ENCODE results near the gene CWH43. TPM values are rescaled to one million over a fixed set of nuclear protein-coding genes. Genes with fewer than 3 reads are reported as not detected.
"Not testable (repeated sequence)": the region's sequence is repeated elsewhere in the genome, so short reads cannot be mapped to it uniquely, and the experiment has no call there.

CWH43 gene
- total RNA-seq, 1 donor from 2014 or later = not detected

GRCh38 chr4:49103436-49104136 is 117.5 kb downstream of the CWH43 start:
- Mint-ChIP-seq H3K36me3 (peaks cover 61% of the 10 kb centered on the region), H3K9me3 (peaks cover 53% of the 10 kb centered on the region)
- H3K27ac Mint-ChIP-seq; H3K4me1 Mint-ChIP-seq (ENCODE audit: unreplicated experiment); H3K4me3 Mint-ChIP-seq; H3K27me3 Mint-ChIP-seq: not testable (repeated sequence)
- peak; percentile 80 for DNase-seq (ENCODE audit: extremely low spot score, unreplicated experiment)

GRCh38 chr4:49104231-49104930 is 118.3 kb downstream of the CWH43 start:
- peaks cover 48% of the 10 kb centered on the region for H3K9me3 Mint-ChIP-seq
- not testable (repeated sequence) for DNase-seq (ENCODE audit: extremely low spot score, unreplicated experiment); H3K4me3 Mint-ChIP-seq; H3K27ac Mint-ChIP-seq; H3K27me3 Mint-ChIP-seq; H3K4me1 Mint-ChIP-seq (ENCODE audit: unreplicated experiment)
- peaks cover 54% of the 10 kb centered on the region for H3K36me3 Mint-ChIP-seq

- DNase-seq (ENCODE audit: extremely low spot score, unreplicated experiment) = peak; percentile 78
- not testable (repeated sequence) for H3K27me3 Mint-ChIP-seq; H3K27ac Mint-ChIP-seq; H3K4me3 Mint-ChIP-seq; H3K4me1 Mint-ChIP-seq (ENCODE audit: unreplicated experiment)
- H3K9me3 Mint-ChIP-seq = peaks cover 45% of the 10 kb centered on the region
- peaks cover 52% of the 10 kb centered on the region for H3K36me3 Mint-ChIP-seq
Observed at GRCh38 chr4:49105248-49105904, 119.3 kb downstream of the CWH43 start.

GRCh38 chr4:49107262-49107661 is 121.2 kb downstream of the CWH43 start:
- DNase-seq (ENCODE audit: extremely low spot score, unreplicated experiment); H3K4me1 Mint-ChIP-seq (ENCODE audit: unreplicated experiment); H3K27me3 Mint-ChIP-seq; H3K27ac Mint-ChIP-seq; H3K4me3 Mint-ChIP-seq: not testable (repeated sequence)
- Mint-ChIP-seq H3K9me3 (peaks cover 48% of the 10 kb centered on the region), H3K36me3 (peaks cover 55% of the 10 kb centered on the region)

GRCh38 chr4:49108183-49108978 is 122.3 kb downstream of the CWH43 start:
- not testable (repeated sequence) for H3K4me3 Mint-ChIP-seq; DNase-seq (ENCODE audit: extremely low spot score, unreplicated experiment); H3K27ac Mint-ChIP-seq; H3K27me3 Mint-ChIP-seq; H3K4me1 Mint-ChIP-seq (ENCODE audit: unreplicated experiment)
- peaks cover 41% of the 10 kb centered on the region for H3K9me3 Mint-ChIP-seq
- H3K36me3 Mint-ChIP-seq = peaks cover 48% of the 10 kb centered on the region

GRCh38 chr4:49109567-49110166 is 123.6 kb downstream of the CWH43 start:
- H3K4me3 Mint-ChIP-seq; H3K27me3 Mint-ChIP-seq; DNase-seq (ENCODE audit: extremely low spot score, unreplicated experiment); H3K27ac Mint-ChIP-seq; H3K4me1 Mint-ChIP-seq (ENCODE audit: unreplicated experiment): not testable (repeated sequence)
- Mint-ChIP-seq H3K36me3 (peaks cover 38% of the 10 kb centered on the region), H3K9me3 (peaks cover 33% of the 10 kb centered on the region)

GRCh38 chr4:49110579-49110978 is 124.5 kb downstream of the CWH43 start:
- not testable (repeated sequence) for H3K27ac Mint-ChIP-seq; H3K4me1 Mint-ChIP-seq (ENCODE audit: unreplicated experiment); DNase-seq (ENCODE audit: extremely low spot score, unreplicated experiment); H3K4me3 Mint-ChIP-seq; H3K27me3 Mint-ChIP-seq
- Mint-ChIP-seq H3K9me3 (peaks cover 29% of the 10 kb centered on the region), H3K36me3 (peaks cover 32% of the 10 kb centered on the region)

Other genes starting within 250 kb of the CWH43 start
- 43.1 and 50.0 TPM in 2 replicates for gene FRYL, start 206.0 kb upstream of the CWH43 start, total RNA-seq (ENCODE audit: low replicate concordance)
- 132 and 148 TPM in 2 replicates for gene OCIAD1, start 155.2 kb upstream of the CWH43 start, total RNA-seq (ENCODE audit: low replicate concordance)
- 41.5 and 66.3 TPM in 2 replicates for gene OCIAD2, start 79.5 kb upstream of the CWH43 start, total RNA-seq (ENCODE audit: low replicate concordance)